NK-92 (cell line): ENCODE measurements around the gene INPP5B.

Experiments used
- DNase-seq: peaks from one replicate; lab custom pipeline; 2025; ENCODE audit not compliant: unreplicated experiment; lab: John Stamatoyannopoulos, UW

The INPP5B gene

GRCh38 chr1:37841652-37842051 lies 105.2 kb downstream of the INPP5B start:
- DNase-seq, result no peak

GRCh38 chr1:37840711-37841110 lies 106.1 kb downstream of the INPP5B start:
- DNase-seq, result no peak

GRCh38 chr1:37839676-37840075 lies 107.2 kb downstream of the INPP5B start:
- no peak for DNase-seq

- DNase-seq, result no peak
Measured at GRCh38 chr1:37836788-37837187, 110.1 kb downstream of the INPP5B start.

- no peak for DNase-seq
Measured at GRCh38 chr1:37831809-37832208, 115.0 kb downstream of the INPP5B start.

GRCh38 chr1:37831109-37831508 lies 115.7 kb downstream of the INPP5B start:
- no peak for DNase-seq

- no peak for DNase-seq
Measured at GRCh38 chr1:37828410-37829074, 118.3 kb downstream of the INPP5B start.

- DNase-seq, result no peak
Measured at GRCh38 chr1:37825506-37825905, 121.3 kb downstream of the INPP5B start.

GRCh38 chr1:37824001-37824400 lies 122.9 kb downstream of the INPP5B start:
- no peak for DNase-seq

GRCh38 chr1:37822906-37823815 lies 123.7 kb downstream of the INPP5B start:
- no peak for DNase-seq

GRCh38 chr1:37821481-37821880 lies 125.4 kb downstream of the INPP5B start:
- DNase-seq, result no peak

GRCh38 chr1:37817481-37817880 lies 129.4 kb downstream of the INPP5B start:
- DNase-seq, result no peak

- DNase-seq, result no peak
Measured at GRCh38 chr1:37814252-37814651, 132.6 kb downstream of the INPP5B start.

GRCh38 chr1:37813529-37814145 lies 133.2 kb downstream of the INPP5B start:
- DNase-seq, result no peak

- no peak for DNase-seq
Measured at GRCh38 chr1:37811027-37811655, 135.7 kb downstream of the INPP5B start.
